Vagina (tissue), 2 donors: Measurements from ENCODE around the gene ATXN1. TPM values are rescaled to one million over a fixed set of nuclear protein-coding genes. Genes with fewer than 3 reads are reported as not detected.

Experiments used
- DNase-seq, 2 donors: peaks; one replicate each; pipeline ENCODE4 v3.0.0-alpha.2; 2017; ENCODE audit errors: extremely low spot score in 2 of 2
- H3K27ac ChIP-seq: fragments of 200-600 bp; sonication (generic); one replicate; pipeline ENCODE4 v1.5.1; 2019
- H3K27me3 ChIP-seq: fragments of 200-600 bp; sonication (generic); one replicate; pipeline ENCODE4 v1.5.1; 2019
- H3K36me3 ChIP-seq, 2 donors: fragments of 200-600 bp; sonication (generic); one replicate each; pipeline ENCODE4 v1.5.1; 2017 to 2019
- H3K4me1 ChIP-seq: fragments of 200-600 bp; sonication (generic); one replicate; pipeline ENCODE4 v1.5.1; 2019
- H3K4me3 ChIP-seq, 2 donors: fragments of 200-600 bp; sonication (generic); 1 replicate in 1 of 2; 2 replicates in 1 of 2; pipeline ENCODE4 v1.5.1; 2016 to 2019
- H3K9me3 ChIP-seq: fragments of 200-600 bp; sonication (generic); one replicate; pipeline ENCODE4 v1.5.1; 2019
- POLR2A ChIP-seq, 2 donors: fragments of 450-650 bp; IDR thresholded peaks; one replicate each; pipeline ENCODE4 v1.6.1; 2017; ENCODE audit warnings: antibody characterized with exemption in 2 of 2, mild to moderate bottlenecking in 2 of 2, moderate library complexity in 2 of 2
- POLR2AphosphoS5 ChIP-seq, 2 donors: sonication (generic); formaldehyde crosslinking; IDR thresholded peaks; one replicate each; pipeline ENCODE4 v1.9.0; 2017; ENCODE audit warnings: antibody characterized with exemption in 2 of 2, mild to moderate bottlenecking in 2 of 2, low read depth in 1 of 2; ENCODE audit not compliant: insufficient read depth in 1 of 2
- intact Hi-C: fragments of 100-400 bp; cut with DNase I; formaldehyde crosslinking; loops from one replicate; pipeline ENCODE4 v1.15.1; 2023
- total RNA-seq: library from RNA; depleted of rRNA; stranded (reverse); fragments of >200 nt; gene quantifications from one replicate; pipeline ENCODE4 v1.2.3, GENCODE V29; 2016
- TF ChIP-seq, protein P1 (sequence below), 3 experiments: fragments of 450-650 bp in 2 of 3; fragments of 200-600 bp in 1 of 3; sonication (generic) in 1 of 3; IDR thresholded peaks; one replicate each; pipeline ENCODE4 v1.5.1; 2017 to 2019; ENCODE audit warnings: antibody characterized with exemption in 3 of 3, mild to moderate bottlenecking in 2 of 3, moderate library complexity in 2 of 3

Gene ATXN1
- total RNA-seq, 1 donor from 2014 or later = 43.2 TPM

DNA sequence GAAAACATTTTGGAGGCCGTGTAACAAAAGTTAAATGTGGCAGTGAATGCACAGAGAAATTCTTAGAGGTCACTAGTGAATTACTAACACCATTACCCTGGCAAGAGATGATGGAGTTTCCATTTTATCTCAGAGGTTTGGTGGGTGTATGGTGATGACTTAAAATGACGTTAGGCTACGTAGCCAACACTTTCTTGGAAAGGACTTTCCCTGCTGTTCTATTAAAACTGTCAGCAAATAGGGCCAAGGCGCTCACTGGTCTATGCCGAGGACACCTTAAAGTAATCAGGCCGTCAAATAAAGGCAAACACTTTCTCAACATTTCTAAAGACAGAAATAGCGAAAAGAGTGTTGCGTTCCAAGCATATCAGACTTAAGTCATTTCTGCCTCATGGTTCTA is 362.1 kb downstream of the ATXN1 start:
- H3K27me3 ChIP-seq = no peaks in the 10 kb centered on the region
- no peaks in the 10 kb centered on the region for H3K9me3 ChIP-seq
- H3K4me3 ChIP-seq = no peak overlapping the region
- no peak for DNase-seq
- H3K4me1 ChIP-seq = peaks cover 21% of the 10 kb centered on the region
- no peaks in the 10 kb centered on the region for H3K36me3 ChIP-seq
- TF ChIP-seq, protein P1, sequence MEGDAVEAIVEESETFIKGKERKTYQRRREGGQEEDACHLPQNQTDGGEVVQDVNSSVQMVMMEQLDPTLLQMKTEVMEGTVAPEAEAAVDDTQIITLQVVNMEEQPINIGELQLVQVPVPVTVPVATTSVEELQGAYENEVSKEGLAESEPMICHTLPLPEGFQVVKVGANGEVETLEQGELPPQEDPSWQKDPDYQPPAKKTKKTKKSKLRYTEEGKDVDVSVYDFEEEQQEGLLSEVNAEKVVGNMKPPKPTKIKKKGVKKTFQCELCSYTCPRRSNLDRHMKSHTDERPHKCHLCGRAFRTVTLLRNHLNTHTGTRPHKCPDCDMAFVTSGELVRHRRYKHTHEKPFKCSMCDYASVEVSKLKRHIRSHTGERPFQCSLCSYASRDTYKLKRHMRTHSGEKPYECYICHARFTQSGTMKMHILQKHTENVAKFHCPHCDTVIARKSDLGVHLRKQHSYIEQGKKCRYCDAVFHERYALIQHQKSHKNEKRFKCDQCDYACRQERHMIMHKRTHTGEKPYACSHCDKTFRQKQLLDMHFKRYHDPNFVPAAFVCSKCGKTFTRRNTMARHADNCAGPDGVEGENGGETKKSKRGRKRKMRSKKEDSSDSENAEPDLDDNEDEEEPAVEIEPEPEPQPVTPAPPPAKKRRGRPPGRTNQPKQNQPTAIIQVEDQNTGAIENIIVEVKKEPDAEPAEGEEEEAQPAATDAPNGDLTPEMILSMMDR (IDR thresholded peaks at IDR 0.05) = no peak
- TF ChIP-seq POLR2AphosphoS5 (IDR thresholded peaks at IDR 0.05; ENCODE audit: insufficient read depth in 1 of 2, low read depth in 1 of 2) = no peak
- no peak for TF ChIP-seq POLR2A (IDR thresholded peaks at IDR 0.05)
- intact Hi-C loops = no loop called here
- no peak overlapping the region for H3K27ac ChIP-seq

DNA sequence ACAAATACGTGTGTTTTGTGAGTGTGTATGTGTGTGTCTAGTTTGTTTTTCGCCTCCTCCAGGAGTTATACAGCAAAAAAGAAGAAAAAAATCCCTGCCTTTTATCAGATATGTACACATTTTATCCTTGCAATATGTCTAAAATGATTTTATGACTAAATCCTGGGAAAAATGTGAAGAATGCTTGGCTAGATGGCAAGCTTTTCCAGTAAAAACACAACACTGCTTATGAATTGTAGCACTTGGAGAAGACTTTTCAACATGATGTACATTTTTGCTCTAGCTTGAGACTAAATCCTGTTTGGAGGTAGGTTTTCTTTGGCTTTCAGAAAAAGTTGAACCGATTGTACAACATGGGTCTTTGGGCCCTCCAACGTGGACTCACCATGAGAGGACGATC is 362.7 kb downstream of the ATXN1 start:
- no peaks in the 10 kb centered on the region for H3K9me3 ChIP-seq
- H3K27ac ChIP-seq = no peak overlapping the region
- peaks cover 20% of the 10 kb centered on the region for H3K4me1 ChIP-seq
- no peak for DNase-seq
- TF ChIP-seq POLR2A (IDR thresholded peaks at IDR 0.05) (no peak), POLR2AphosphoS5 (IDR thresholded peaks at IDR 0.05; ENCODE audit: insufficient read depth in 1 of 2, low read depth in 1 of 2) (no peak)
- TF ChIP-seq, protein P1 (IDR thresholded peaks at IDR 0.05) = no peak
- intact Hi-C loops = no loop called here
- H3K4me3 ChIP-seq = no peak overlapping the region
- H3K27me3 ChIP-seq = no peaks in the 10 kb centered on the region
- H3K36me3 ChIP-seq = no peaks in the 10 kb centered on the region

DNA sequence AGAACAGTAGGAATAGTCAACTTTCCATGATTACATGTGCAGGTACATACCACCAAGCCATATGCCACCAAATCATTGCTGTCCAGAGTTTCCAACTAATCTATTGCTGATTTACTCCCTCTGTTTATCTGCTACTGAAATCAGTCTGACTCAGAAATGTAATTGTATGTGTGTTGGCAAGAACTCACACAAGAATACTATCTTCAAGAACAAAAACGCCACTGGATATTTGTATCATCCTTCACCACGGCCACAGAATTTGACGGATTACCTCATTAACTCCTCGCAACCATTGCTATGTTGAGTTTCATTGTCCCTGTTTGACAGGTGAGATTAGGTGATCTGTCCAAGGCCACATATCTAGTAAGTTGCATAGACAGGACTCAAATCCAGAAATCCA is 363.6 kb downstream of the ATXN1 start:
- no peak overlapping the region for H3K4me3 ChIP-seq
- H3K27me3 ChIP-seq = no peaks in the 10 kb centered on the region
- H3K9me3 ChIP-seq = no peaks in the 10 kb centered on the region
- H3K27ac ChIP-seq = no peak overlapping the region
- no peak for DNase-seq
- intact Hi-C loops = no loop called here
- peaks cover 14% of the 10 kb centered on the region for H3K4me1 ChIP-seq
- no peaks in the 10 kb centered on the region for H3K36me3 ChIP-seq
- TF ChIP-seq POLR2A (IDR thresholded peaks at IDR 0.05) (no peak), POLR2AphosphoS5 (IDR thresholded peaks at IDR 0.05; ENCODE audit: insufficient read depth in 1 of 2, low read depth in 1 of 2) (no peak)
- TF ChIP-seq, protein P1 (IDR thresholded peaks at IDR 0.05) = no peak

DNA sequence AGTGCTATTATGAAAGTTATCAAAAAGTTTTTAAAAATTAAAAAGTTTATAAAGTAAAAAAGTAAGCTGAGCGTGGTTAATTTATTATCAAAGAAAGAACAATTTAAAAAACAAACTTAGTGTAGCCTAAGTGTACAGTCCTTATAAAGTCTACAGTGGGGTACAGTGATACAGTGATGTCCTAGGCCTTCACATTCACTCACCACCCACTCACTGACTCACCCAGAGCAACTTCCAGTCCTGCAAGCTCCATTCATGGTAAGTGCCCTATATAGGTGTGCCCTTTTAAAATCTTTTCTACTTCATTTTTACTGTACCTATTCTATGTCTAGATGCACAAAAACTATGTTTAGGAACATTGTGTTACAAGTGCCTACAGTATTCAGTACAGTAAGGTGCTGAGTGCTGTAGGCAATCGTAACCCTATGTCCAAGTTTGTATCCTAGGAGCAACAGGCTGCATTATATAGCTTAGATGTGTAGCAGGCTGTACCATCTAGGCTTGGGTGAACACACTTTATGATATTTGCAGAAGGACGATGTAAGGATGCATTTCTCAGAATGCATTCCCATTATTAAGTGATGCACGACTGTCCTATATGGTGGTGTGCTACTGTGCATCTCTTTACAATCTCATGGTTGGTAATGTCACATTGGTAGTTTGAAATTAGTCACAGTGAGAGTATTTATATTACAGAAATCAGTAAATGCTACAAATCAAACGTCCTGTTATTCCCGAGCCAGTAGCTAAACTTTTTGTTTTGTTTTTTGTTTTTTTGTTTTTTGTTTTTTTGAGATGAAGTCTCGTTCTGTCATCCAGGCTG is 364.6 kb downstream of the ATXN1 start:
- Histone ChIP-seq H3K27me3 (no peaks in the 10 kb centered on the region), H3K27ac (no peak overlapping the region), H3K36me3 (no peaks in the 10 kb centered on the region), H3K4me1 (peaks cover 19% of the 10 kb centered on the region), H3K4me3 (no peak overlapping the region), H3K9me3 (no peaks in the 10 kb centered on the region)
- TF ChIP-seq POLR2AphosphoS5 (IDR thresholded peaks at IDR 0.05; ENCODE audit: insufficient read depth in 1 of 2, low read depth in 1 of 2) = no peak
- TF ChIP-seq, protein P1 (IDR thresholded peaks at IDR 0.05) = no peak
- TF ChIP-seq POLR2A (IDR thresholded peaks at IDR 0.05) = no peak
- intact Hi-C loops = no loop called here
- no peak for DNase-seq

DNA sequence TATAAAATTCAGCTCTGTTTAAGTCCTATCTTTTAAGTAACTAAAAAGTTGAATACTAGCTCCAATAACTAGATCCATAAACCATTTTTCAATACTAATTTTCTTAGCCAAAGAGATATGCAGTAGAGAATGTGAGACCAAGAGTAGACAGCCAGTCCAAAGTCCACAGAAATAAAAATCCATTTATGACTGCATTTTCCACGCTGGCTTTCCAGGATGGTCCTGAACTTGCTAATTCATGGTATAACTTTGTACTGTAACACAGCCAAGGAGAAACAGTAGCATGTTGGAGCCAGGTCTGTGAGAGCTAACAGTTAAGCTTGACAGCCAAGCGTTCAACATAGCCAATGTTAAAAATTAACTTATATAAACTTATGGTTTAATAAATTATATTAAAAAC is 366.6 kb downstream of the ATXN1 start:
- intact Hi-C loops = no loop called here
- H3K4me1 ChIP-seq = peaks cover 19% of the 10 kb centered on the region
- H3K4me3 ChIP-seq = no peak overlapping the region

More for the DNA sequence above, 366.6 kb downstream of the ATXN1 start:
- Histone ChIP-seq H3K36me3 (no peaks in the 10 kb centered on the region), H3K9me3 (no peaks in the 10 kb centered on the region), H3K27ac (no peak overlapping the region), H3K27me3 (no peaks in the 10 kb centered on the region)
- no peak for DNase-seq
- TF ChIP-seq, protein P1 (IDR thresholded peaks at IDR 0.05) = no peak
- TF ChIP-seq POLR2AphosphoS5 (IDR thresholded peaks at IDR 0.05; ENCODE audit: insufficient read depth in 1 of 2, low read depth in 1 of 2) = no peak
- no peak for TF ChIP-seq POLR2A (IDR thresholded peaks at IDR 0.05)
